ENCODE data around the gene PNO1. TPM values are rescaled to one million over a fixed set of nuclear protein-coding genes. Genes with fewer than 3 reads are reported as not detected.

The PNO1 gene
- total RNA-seq, 1 donor: 10.5 TPM

DNA sequence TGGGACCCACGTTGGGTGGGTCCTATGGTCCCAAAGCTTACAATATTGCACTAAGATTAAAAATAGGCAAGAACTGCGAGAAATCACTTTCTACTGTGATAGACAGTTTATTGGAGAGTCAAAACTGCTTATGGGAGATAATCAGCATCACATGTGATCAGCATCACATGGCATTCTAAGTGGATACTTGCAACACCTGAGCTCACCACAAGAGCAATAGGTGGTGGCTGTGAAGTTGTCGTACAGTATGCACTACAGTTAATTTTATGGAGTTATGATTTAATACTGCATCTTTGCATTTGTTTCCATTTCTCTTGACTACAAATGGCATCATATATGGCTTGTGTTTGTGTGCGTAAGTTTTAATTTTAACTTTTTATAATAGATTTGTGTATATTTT is 11.6 kb downstream of the PNO1 start:
- TF ChIP-seq, protein P1, sequence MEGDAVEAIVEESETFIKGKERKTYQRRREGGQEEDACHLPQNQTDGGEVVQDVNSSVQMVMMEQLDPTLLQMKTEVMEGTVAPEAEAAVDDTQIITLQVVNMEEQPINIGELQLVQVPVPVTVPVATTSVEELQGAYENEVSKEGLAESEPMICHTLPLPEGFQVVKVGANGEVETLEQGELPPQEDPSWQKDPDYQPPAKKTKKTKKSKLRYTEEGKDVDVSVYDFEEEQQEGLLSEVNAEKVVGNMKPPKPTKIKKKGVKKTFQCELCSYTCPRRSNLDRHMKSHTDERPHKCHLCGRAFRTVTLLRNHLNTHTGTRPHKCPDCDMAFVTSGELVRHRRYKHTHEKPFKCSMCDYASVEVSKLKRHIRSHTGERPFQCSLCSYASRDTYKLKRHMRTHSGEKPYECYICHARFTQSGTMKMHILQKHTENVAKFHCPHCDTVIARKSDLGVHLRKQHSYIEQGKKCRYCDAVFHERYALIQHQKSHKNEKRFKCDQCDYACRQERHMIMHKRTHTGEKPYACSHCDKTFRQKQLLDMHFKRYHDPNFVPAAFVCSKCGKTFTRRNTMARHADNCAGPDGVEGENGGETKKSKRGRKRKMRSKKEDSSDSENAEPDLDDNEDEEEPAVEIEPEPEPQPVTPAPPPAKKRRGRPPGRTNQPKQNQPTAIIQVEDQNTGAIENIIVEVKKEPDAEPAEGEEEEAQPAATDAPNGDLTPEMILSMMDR (IDR thresholded peaks at IDR 0.05; ENCODE audit: extremely low read depth, low read depth, low read length): no peak
- Histone ChIP-seq H3K4me1 (ENCODE audit: insufficient read depth, low read length) (no peaks in the 10 kb centered on the region), H3K27ac (ENCODE audit: low read depth, low read length) (no peak overlapping the region), H3K79me2 (ENCODE audit: insufficient read depth, low read length) (peaks cover 7% of the 10 kb centered on the region), H3K4me3 (ENCODE audit: insufficient read depth, low read length) (no peak overlapping the region), H2AFZ (ENCODE audit: low read length) (no peak overlapping the region), H3K9me3 (ENCODE audit: low read depth, low read length) (no peaks in the 10 kb centered on the region), H3K27me3 (ENCODE audit: insufficient read depth, low read length) (no peaks in the 10 kb centered on the region), H4K20me1 (ENCODE audit: insufficient read depth, low read length) (no peaks in the 10 kb centered on the region), H3K4me2 (ENCODE audit: insufficient read depth, low read length) (no peak overlapping the region), H3K36me3 (ENCODE audit: insufficient read depth, low read length) (peaks cover 23% of the 10 kb centered on the region)
- no peak for DNase-seq (ENCODE audit: insufficient read length, low spot score, missing footprints)

DNA sequence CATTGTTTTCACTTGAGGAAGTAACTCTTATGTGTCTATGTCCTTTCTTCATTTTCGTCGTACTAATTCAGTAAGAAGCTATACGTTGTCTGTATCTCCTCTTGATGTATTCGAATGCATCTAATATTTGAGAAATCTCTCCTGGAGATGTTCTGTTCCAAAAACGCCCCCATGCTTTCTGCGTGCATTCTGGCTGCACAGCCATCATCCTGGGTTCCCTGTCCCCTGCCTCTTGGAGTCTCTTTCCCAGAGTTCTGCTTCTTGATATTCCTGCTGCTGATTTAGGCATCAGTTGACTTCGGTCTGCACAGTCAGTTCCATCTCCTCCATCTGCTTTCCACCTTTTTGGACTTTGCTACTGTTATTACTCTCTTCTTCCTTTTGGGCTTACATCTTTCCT is 13.5 kb downstream of the PNO1 start:
- DNase-seq (ENCODE audit: insufficient read length, low spot score, missing footprints): no peak
- H2AFZ ChIP-seq (ENCODE audit: low read length): no peak overlapping the region
- H3K27ac ChIP-seq (ENCODE audit: low read depth, low read length): no peak overlapping the region
- TF ChIP-seq, protein P1 (IDR thresholded peaks at IDR 0.05; ENCODE audit: extremely low read depth, low read depth, low read length): no peak
- H3K4me2 ChIP-seq (ENCODE audit: insufficient read depth, low read length): no peak overlapping the region
- H3K9me3 ChIP-seq (ENCODE audit: low read depth, low read length): no peaks in the 10 kb centered on the region
- no peaks in the 10 kb centered on the region for H4K20me1 ChIP-seq (ENCODE audit: insufficient read depth, low read length)
- no peaks in the 10 kb centered on the region for H3K27me3 ChIP-seq (ENCODE audit: insufficient read depth, low read length)
- H3K79me2 ChIP-seq (ENCODE audit: insufficient read depth, low read length): peaks cover 7% of the 10 kb centered on the region
- no peaks in the 10 kb centered on the region for H3K4me1 ChIP-seq (ENCODE audit: insufficient read depth, low read length)
- no peak overlapping the region for H3K4me3 ChIP-seq (ENCODE audit: insufficient read depth, low read length)
- H3K36me3 ChIP-seq (ENCODE audit: insufficient read depth, low read length): peaks cover 27% of the 10 kb centered on the region

DNA sequence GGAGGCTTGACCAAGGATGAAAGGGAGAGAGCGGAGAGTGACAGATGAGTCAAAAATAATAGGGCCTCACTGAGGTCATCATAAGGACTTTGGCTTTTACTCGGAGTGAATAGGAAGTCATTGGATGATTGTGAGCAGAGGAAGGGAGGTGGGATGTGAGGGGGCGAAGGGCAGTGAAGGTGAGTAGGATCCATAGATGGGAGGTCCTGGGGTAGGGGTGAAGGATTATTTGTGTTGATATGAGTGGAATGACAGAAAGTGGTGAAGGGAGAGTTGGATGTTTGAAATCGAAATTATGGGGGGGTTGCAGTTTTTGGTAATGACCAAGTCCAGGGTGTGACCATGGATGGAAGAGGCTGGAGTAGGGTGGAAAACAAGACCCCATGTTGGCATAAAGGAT is 14.0 kb downstream of the PNO1 start:
- Histone ChIP-seq H4K20me1 (ENCODE audit: insufficient read depth, low read length) (no peaks in the 10 kb centered on the region), H3K4me2 (ENCODE audit: insufficient read depth, low read length) (no peak overlapping the region), H3K27ac (ENCODE audit: low read depth, low read length) (no peak overlapping the region), H3K36me3 (ENCODE audit: insufficient read depth, low read length) (peaks cover 27% of the 10 kb centered on the region), H2AFZ (ENCODE audit: low read length) (no peak overlapping the region), H3K4me1 (ENCODE audit: insufficient read depth, low read length) (no peaks in the 10 kb centered on the region), H3K27me3 (ENCODE audit: insufficient read depth, low read length) (no peaks in the 10 kb centered on the region), H3K9me3 (ENCODE audit: low read depth, low read length) (no peaks in the 10 kb centered on the region), H3K79me2 (ENCODE audit: insufficient read depth, low read length) (peaks cover 7% of the 10 kb centered on the region), H3K4me3 (ENCODE audit: insufficient read depth, low read length) (no peak overlapping the region)
- TF ChIP-seq, protein P1 (IDR thresholded peaks at IDR 0.05; ENCODE audit: extremely low read depth, low read depth, low read length): no peak
- no peak for DNase-seq (ENCODE audit: insufficient read length, low spot score, missing footprints)

DNA sequence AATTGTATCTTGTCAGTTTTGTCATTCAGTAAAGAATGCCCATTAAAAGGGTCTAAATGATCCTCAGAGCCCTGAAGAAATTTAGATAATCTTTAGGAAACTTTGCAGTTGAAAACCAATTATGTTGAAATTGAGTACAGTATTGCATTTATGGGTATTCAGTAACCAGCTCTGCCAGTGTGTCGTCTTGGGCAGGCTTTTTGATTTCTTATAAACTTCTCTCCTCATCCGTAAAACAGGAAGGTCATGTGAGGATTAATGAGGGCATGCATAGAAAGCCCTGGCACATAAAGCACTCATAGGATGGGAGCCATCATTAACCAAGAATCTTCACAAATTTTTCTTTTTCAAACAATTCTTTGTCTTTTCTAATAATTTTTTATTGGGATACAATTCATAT is 14.8 kb downstream of the PNO1 start:
- no peak overlapping the region for H2AFZ ChIP-seq (ENCODE audit: low read length)
- H3K27me3 ChIP-seq (ENCODE audit: insufficient read depth, low read length): no peaks in the 10 kb centered on the region
- H3K36me3 ChIP-seq (ENCODE audit: insufficient read depth, low read length): peaks cover 30% of the 10 kb centered on the region
- no peaks in the 10 kb centered on the region for H3K9me3 ChIP-seq (ENCODE audit: low read depth, low read length)
- no peak overlapping the region for H3K4me3 ChIP-seq (ENCODE audit: insufficient read depth, low read length)
- peaks cover 7% of the 10 kb centered on the region for H3K79me2 ChIP-seq (ENCODE audit: insufficient read depth, low read length)
- DNase-seq (ENCODE audit: insufficient read length, low spot score, missing footprints): no peak
- no peaks in the 10 kb centered on the region for H3K4me1 ChIP-seq (ENCODE audit: insufficient read depth, low read length)
- no peak overlapping the region for H3K4me2 ChIP-seq (ENCODE audit: insufficient read depth, low read length)
- TF ChIP-seq, protein P1 (IDR thresholded peaks at IDR 0.05; ENCODE audit: extremely low read depth, low read depth, low read length): no peak
- no peak overlapping the region for H3K27ac ChIP-seq (ENCODE audit: low read depth, low read length)
- no peaks in the 10 kb centered on the region for H4K20me1 ChIP-seq (ENCODE audit: insufficient read depth, low read length)
